Measurements from ENCODE around the gene COLEC12.

Gene COLEC12

GRCh38 chr18:269480-270095, 230.9 kb downstream of the COLEC12 start:
- no peak overlapping the region for H3K4me3 ChIP-seq (ENCODE audit: low read length)
- DNase-seq (ENCODE audit: low read depth), result no peak
- no peak for TF ChIP-seq CTCF (IDR thresholded peaks at IDR 0.05; ENCODE audit: insufficient read depth, low read depth, low read length, missing control alignments)

- peak; percentile 96 for DNase-seq (ENCODE audit: low read depth)
- no peak for TF ChIP-seq CTCF (IDR thresholded peaks at IDR 0.05; ENCODE audit: insufficient read depth, low read depth, low read length, missing control alignments)
- peak within 1 kb of the TSS; percentile 95 for H3K4me3 ChIP-seq (ENCODE audit: low read length)
Measured at GRCh38 chr18:267688-268552, 232.6 kb downstream of the COLEC12 start, which contains the start of gene THOC1. Gene THOC1, minus strand, starts transcription at chr18:268047. Its CDS starts 28 bp downstream, at chr18:268019.

- TF ChIP-seq CTCF (IDR thresholded peaks at IDR 0.05; ENCODE audit: insufficient read depth, low read depth, low read length, missing control alignments), result no peak
- no peak for DNase-seq (ENCODE audit: low read depth)
- peak overlapping the region; percentile 95 for H3K4me3 ChIP-seq (ENCODE audit: low read length)
Measured at GRCh38 chr18:267380-267687, 233.2 kb downstream of the COLEC12 start.
